RKO (cell line): Measurements from ENCODE around the gene IQGAP1.
"Not testable (repeated sequence)": the region's sequence is repeated elsewhere in the genome, so short reads cannot be mapped to it uniquely, and the experiment has no call there.

ENCODE experiments used
- DNase-seq: peaks from one replicate; pipeline ENCODE4 v3.0.0-alpha.2; 2016; ENCODE audit warnings: low spot score

The IQGAP1 gene

GRCh38 chr15:90376789-90377188, 11.3 kb upstream of the IQGAP1 start:
- no peak for DNase-seq

- no peak for DNase-seq
Observed at GRCh38 chr15:90379263-90379662, 8.8 kb upstream of the IQGAP1 start.

GRCh38 chr15:90381515-90381914, 6.5 kb upstream of the IQGAP1 start:
- DNase-seq, result no peak

- no peak for DNase-seq
Observed at GRCh38 chr15:90382320-90382719, 5.7 kb upstream of the IQGAP1 start.

- no peak for DNase-seq
Observed at GRCh38 chr15:90386221-90386620, 1.8 kb upstream of the IQGAP1 start.

GRCh38 chr15:90388462-90389380, 679 bp downstream of the IQGAP1 start:
- DNase-seq, result peak; percentile 79

- no peak for DNase-seq
Observed at GRCh38 chr15:90389513-90389912, 1.5 kb downstream of the IQGAP1 start.

- DNase-seq, result no peak
Observed at GRCh38 chr15:90393040-90393439, 5.0 kb downstream of the IQGAP1 start.

- DNase-seq, result no peak
Observed at GRCh38 chr15:90394074-90394473, 6.0 kb downstream of the IQGAP1 start.

- no peak for DNase-seq
Observed at GRCh38 chr15:90394748-90395442, 6.9 kb downstream of the IQGAP1 start.

GRCh38 chr15:90396321-90396720, 8.3 kb downstream of the IQGAP1 start:
- no peak for DNase-seq

- no peak for DNase-seq
Observed at GRCh38 chr15:90400005-90400758, 12.1 kb downstream of the IQGAP1 start.

GRCh38 chr15:90400759-90401314, 12.8 kb downstream of the IQGAP1 start:
- peak; percentile 99 for DNase-seq

GRCh38 chr15:90401495-90401894, 13.5 kb downstream of the IQGAP1 start:
- no peak for DNase-seq

GRCh38 chr15:90402223-90402622, 14.2 kb downstream of the IQGAP1 start:
- DNase-seq, result peak; percentile 78

GRCh38 chr15:90402767-90403166, 14.7 kb downstream of the IQGAP1 start:
- DNase-seq, result no peak

GRCh38 chr15:90405055-90405607, 17.1 kb downstream of the IQGAP1 start:
- DNase-seq, result no peak

GRCh38 chr15:90407336-90407735, 19.3 kb downstream of the IQGAP1 start:
- DNase-seq, result no peak

GRCh38 chr15:90407871-90408317, 19.9 kb downstream of the IQGAP1 start:
- no peak for DNase-seq

GRCh38 chr15:90408657-90409056, 20.6 kb downstream of the IQGAP1 start:
- no peak for DNase-seq

- not testable (repeated sequence) for DNase-seq
Observed at GRCh38 chr15:90409587-90409986, 21.5 kb downstream of the IQGAP1 start.

GRCh38 chr15:90410316-90410715, 22.3 kb downstream of the IQGAP1 start:
- DNase-seq, result not testable (repeated sequence)
